OCI-LY1 (cell line): ENCODE data around the gene FAM53B.

ENCODE experiments used
- H2AFZ ChIP-seq: fragments of 200-600 bp; sonication (generic), shearing (Covaris generic); 2 replicates; pipeline ENCODE4 v1.6.0; 2014; ENCODE audit warnings: antibody characterized with exemption, mild to moderate bottlenecking, low read length
- H3F3A ChIP-seq: fragments of 200-600 bp; sonication (generic), shearing (Covaris generic); 2 replicates; pipeline ENCODE4 v1.6.0; 2014; ENCODE audit warnings: mild to moderate bottlenecking, antibody characterized with exemption, low read length, moderate library complexity; ENCODE audit not compliant: insufficient read depth
- H3K27ac ChIP-seq: fragments of 200-600 bp; sonication (generic); 2 replicates; pipeline ENCODE4 v1.5.1; 2014; ENCODE audit warnings: low read length, mixed run types, mild to moderate bottlenecking, low read depth; ENCODE audit not compliant: poor library complexity, severe bottlenecking
- H3K27me3 ChIP-seq: fragments of 200-600 bp; sonication (generic); 2 replicates; pipeline ENCODE4 v1.6.0; 2014; ENCODE audit warnings: antibody characterized with exemption, mild to moderate bottlenecking, low read length, moderate library complexity; ENCODE audit not compliant: insufficient read depth
- H3K36me3 ChIP-seq: fragments of 200-600 bp; sonication (generic); 2 replicates; pipeline ENCODE4 v1.6.1; 2014; ENCODE audit warnings: mild to moderate bottlenecking, antibody characterized with exemption, low read length, moderate library complexity, mixed read lengths; ENCODE audit not compliant: insufficient read depth
- H3K4me1 ChIP-seq: fragments of 200-600 bp; sonication (generic); 2 replicates; pipeline ENCODE4 v1.5.1; 2014; ENCODE audit warnings: mild to moderate bottlenecking, low read length, moderate library complexity; ENCODE audit not compliant: insufficient read depth, severe bottlenecking
- H3K4me2 ChIP-seq: fragments of 200-600 bp; sonication (generic), shearing (Covaris generic); 2 replicates; pipeline ENCODE4 v1.6.1; 2014; ENCODE audit warnings: low read length
- H3K4me3 ChIP-seq: fragments of 200-600 bp; sonication (generic); 2 replicates; pipeline ENCODE4 v1.5.1; 2014; ENCODE audit warnings: low read length, low read depth, mild to moderate bottlenecking, mixed read lengths; ENCODE audit not compliant: poor library complexity, severe bottlenecking
- H3K79me2 ChIP-seq: fragments of 200-600 bp; shearing (Covaris generic); 2 replicates; pipeline ENCODE4 v1.6.1; 2016; ENCODE audit warnings: mixed run types, low read length, mixed read lengths; ENCODE audit not compliant: insufficient read depth
- H3K9ac ChIP-seq: fragments of 200-600 bp; sonication (generic), shearing (Covaris generic); 2 replicates; pipeline ENCODE4 v1.6.1; 2014; ENCODE audit warnings: mild to moderate bottlenecking, low read length, mixed read lengths
- H3K9me2 ChIP-seq: fragments of 200-600 bp; sonication (generic), shearing (Covaris generic); 2 replicates; pipeline ENCODE4 v1.6.1; 2014; ENCODE audit warnings: low read depth, mild to moderate bottlenecking, low read length, mixed read lengths
- H3K9me3 ChIP-seq: fragments of 200-600 bp; shearing (Covaris generic); 2 replicates; pipeline ENCODE4 v1.6.1; 2014; ENCODE audit warnings: low read length, mixed read lengths
- H4K20me1 ChIP-seq: fragments of 200-600 bp; sonication (generic), shearing (Covaris generic); 2 replicates; pipeline ENCODE4 v1.6.0; 2016; ENCODE audit warnings: mild to moderate bottlenecking, low read length; ENCODE audit not compliant: insufficient read depth
- EZH2 ChIP-seq: fragments of 200-600 bp; sonication (generic), shearing (Covaris generic); IDR thresholded peaks from 2 replicates; pipeline ENCODE4 v1.8.0; 2017; ENCODE audit warnings: borderline replicate concordance, mixed run types, mild to moderate bottlenecking, antibody characterized with exemption, low read length, moderate library complexity, mixed read lengths
- TF ChIP-seq, protein P1 (sequence below): fragments of 200-600 bp; sonication (generic), shearing (Covaris generic); IDR thresholded peaks from 2 replicates; pipeline ENCODE4 v1.5.1; 2017; ENCODE audit warnings: mild to moderate bottlenecking, antibody characterized with exemption, low read length, moderate library complexity, mixed read lengths

The FAM53B gene

DNA sequence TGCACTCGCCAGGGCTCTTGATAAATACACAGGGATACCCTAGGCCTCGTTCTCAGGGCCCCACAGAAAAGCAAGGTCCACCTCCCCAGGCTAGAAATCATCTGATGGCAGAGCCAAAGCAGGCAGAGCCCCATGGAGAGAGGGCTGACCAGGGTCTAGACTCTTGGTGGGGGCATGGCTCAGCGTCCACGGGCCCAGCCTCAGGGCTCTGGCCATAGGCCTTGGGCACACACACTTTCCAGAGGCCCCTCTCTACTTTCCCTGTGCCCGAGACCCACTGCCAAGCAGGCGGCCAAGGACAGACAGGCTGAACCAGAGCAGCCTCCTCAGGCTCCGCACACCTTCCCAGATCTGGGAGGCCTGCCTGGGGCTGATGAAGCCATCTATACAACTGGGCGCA is 64.8 kb downstream of the FAM53B start:
- TF ChIP-seq EZH2: no peak
- TF ChIP-seq, protein P1, sequence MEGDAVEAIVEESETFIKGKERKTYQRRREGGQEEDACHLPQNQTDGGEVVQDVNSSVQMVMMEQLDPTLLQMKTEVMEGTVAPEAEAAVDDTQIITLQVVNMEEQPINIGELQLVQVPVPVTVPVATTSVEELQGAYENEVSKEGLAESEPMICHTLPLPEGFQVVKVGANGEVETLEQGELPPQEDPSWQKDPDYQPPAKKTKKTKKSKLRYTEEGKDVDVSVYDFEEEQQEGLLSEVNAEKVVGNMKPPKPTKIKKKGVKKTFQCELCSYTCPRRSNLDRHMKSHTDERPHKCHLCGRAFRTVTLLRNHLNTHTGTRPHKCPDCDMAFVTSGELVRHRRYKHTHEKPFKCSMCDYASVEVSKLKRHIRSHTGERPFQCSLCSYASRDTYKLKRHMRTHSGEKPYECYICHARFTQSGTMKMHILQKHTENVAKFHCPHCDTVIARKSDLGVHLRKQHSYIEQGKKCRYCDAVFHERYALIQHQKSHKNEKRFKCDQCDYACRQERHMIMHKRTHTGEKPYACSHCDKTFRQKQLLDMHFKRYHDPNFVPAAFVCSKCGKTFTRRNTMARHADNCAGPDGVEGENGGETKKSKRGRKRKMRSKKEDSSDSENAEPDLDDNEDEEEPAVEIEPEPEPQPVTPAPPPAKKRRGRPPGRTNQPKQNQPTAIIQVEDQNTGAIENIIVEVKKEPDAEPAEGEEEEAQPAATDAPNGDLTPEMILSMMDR: no peak
- no peak overlapping the region for H3K4me3 ChIP-seq
- H2AFZ ChIP-seq: no peak overlapping the region
- H3K36me3 ChIP-seq: peaks cover 70% of the 10 kb centered on the region
- no peaks in the 10 kb centered on the region for H4K20me1 ChIP-seq
- no peaks in the 10 kb centered on the region for H3K9me2 ChIP-seq
- no peaks in the 10 kb centered on the region for H3K27me3 ChIP-seq
- H3K4me2 ChIP-seq: no peak overlapping the region
- H3K4me1 ChIP-seq: peaks cover 23% of the 10 kb centered on the region
- H3F3A ChIP-seq: no peaks in the 10 kb centered on the region
- no peaks in the 10 kb centered on the region for H3K9me3 ChIP-seq
- H3K27ac ChIP-seq: no peak overlapping the region
- no peak overlapping the region for H3K9ac ChIP-seq
- H3K79me2 ChIP-seq: peaks cover 24% of the 10 kb centered on the region; the same call in 1 of the 2 replicates

DNA sequence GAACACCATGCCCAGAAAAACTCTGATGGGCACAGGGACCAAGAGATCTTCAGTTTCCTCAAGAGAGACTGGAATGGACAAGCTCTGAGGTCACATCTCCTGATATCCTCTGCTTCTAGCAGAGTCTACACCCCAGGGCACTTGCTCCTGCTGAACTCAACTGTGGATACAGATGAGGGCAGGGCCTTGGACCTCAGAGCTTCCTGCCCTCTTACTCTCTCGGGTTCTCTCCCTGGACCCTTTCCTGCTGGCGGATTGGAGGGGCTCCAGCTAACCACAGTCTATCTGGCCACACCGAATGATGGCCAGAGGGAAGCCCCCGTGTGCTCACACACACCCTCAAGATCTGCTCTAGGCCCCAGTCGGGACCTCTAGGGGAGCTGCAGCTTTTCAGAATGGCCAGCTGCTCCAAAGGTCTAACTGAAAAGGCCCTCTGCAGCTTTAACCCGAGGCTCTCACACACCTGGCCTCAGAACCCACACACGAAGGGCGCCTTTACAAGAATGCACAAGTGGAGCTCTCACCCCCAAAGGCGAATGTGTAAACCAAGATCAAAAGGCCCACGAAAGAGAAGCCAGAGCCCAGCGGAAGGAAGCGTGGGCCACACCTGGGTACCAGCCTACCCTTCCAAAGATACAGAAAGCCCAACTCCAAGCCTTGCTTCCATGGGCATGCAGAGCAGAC is 65.5 kb downstream of the FAM53B start:
- Histone ChIP-seq H3F3A (no peaks in the 10 kb centered on the region), H4K20me1 (no peaks in the 10 kb centered on the region), H3K36me3 (peaks cover 75% of the 10 kb centered on the region), H3K4me3 (no peak overlapping the region), H3K27me3 (no peaks in the 10 kb centered on the region), H3K9me3 (no peaks in the 10 kb centered on the region), H3K4me2 (no peak overlapping the region), H3K4me1 (peaks cover 16% of the 10 kb centered on the region), H3K9me2 (no peaks in the 10 kb centered on the region), H3K27ac (no peak overlapping the region), H3K79me2 (peaks cover 24% of the 10 kb centered on the region; the same call in 1 of the 2 replicates), H3K9ac (no peak overlapping the region), H2AFZ (no peak overlapping the region)
- TF ChIP-seq EZH2: no peak
- TF ChIP-seq, protein P1: no peak

DNA sequence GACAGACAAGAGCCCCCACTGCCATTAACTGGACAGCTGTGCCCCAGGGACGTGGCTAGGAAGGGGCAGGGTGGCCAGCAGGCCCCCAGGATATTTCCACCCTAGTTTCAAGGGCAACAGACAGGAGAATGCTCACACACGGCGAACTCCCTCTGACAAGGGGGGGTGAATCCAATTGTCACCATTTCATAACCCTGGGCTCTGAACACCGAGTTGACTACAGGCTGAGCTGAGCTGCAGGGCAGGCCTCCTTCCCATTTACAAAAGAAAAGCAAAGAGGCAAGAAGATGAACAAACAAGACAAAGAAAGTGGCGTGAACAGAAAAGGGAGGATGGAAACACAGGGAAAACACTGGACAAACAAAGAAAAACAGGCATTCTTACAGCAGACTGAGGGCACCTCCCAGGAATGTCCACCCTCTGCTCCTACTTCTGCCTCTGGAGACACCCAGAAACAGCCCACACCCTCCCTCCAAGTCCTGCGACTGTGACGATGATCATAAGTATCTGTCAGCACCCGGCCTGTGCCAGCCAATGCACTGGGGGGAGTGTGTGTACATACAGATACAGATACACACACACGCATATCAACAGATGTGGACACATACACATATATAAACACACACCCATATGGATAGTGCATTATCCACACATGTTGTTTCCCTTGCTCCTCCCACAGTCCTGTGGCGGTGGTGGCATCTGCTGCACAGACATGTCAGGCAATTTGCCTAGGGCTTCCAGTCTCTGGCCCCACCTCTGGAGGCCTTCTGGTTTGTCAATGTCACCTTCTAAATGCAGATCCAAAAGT is 66.2 kb downstream of the FAM53B start:
- Histone ChIP-seq H3K9me2 (no peaks in the 10 kb centered on the region), H3K27ac (no peak overlapping the region), H2AFZ (no peak overlapping the region), H3K4me3 (no peak overlapping the region), H3K79me2 (peaks cover 20% of the 10 kb centered on the region; the same call in 1 of the 2 replicates), H3K27me3 (no peaks in the 10 kb centered on the region), H3K9ac (no peak overlapping the region), H3K4me1 (peaks cover 10% of the 10 kb centered on the region), H3K36me3 (peaks cover 74% of the 10 kb centered on the region), H3K4me2 (no peak overlapping the region), H3F3A (no peaks in the 10 kb centered on the region), H3K9me3 (no peaks in the 10 kb centered on the region), H4K20me1 (no peaks in the 10 kb centered on the region)
- TF ChIP-seq, protein P1: no peak
- TF ChIP-seq EZH2: no peak
